GM12892 (cell line): ENCODE measurements around the gene SARNP.
A peak's percentile ranks its signal among the peaks of the same experiment; 100 is the strongest.

ENCODE experiments used
- DNase-seq: peaks from one replicate; pipeline ENCODE4 v3.0.0; 2011; ENCODE audit not compliant: insufficient read length
- FAIRE-seq: peaks from 2 replicates; lab custom pipeline; 2011; peaks lifted over from hg19 to GRCh38; lab: Jason Lieb, UNC
- POLR2A ChIP-seq: IDR thresholded peaks from 2 replicates; pipeline ENCODE4 v1.6.1; 2011; ENCODE audit warnings: low read depth, low read length, control low read depth
- POLR2AphosphoS5 ChIP-seq: IDR thresholded peaks from 2 replicates; pipeline ENCODE4 v1.6.1; 2011; ENCODE audit warnings: low read depth, low read length, control low read depth
- TAF1 ChIP-seq: IDR thresholded peaks from 2 replicates; pipeline ENCODE4 v1.6.1; 2011; ENCODE audit warnings: low read depth, mild to moderate bottlenecking, control low read depth, low read length, borderline replicate concordance

Gene SARNP

DNA sequence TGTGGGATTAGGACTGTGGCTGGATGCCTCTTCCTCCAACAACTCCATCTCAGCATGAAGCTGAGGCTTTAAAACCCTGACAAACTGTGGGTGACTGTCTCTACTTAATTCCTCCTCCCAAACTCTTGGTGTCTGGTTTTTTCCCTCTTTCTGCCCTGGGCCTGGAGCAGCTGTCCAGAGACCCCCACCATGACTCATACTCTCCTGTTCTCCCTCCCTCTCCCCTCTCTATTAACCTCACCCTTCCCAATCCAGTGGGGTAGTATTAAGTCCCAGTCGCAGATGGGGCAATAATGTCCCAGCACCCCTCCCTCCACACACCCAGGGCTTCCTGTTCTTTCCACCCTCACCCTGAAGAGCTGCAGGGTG lies 13.9 kb upstream of the SARNP start:
- TF ChIP-seq TAF1 (no peak), POLR2A (no peak), POLR2AphosphoS5 (no peak)
- FAIRE-seq (no peak), DNase-seq (no peak)

DNA sequence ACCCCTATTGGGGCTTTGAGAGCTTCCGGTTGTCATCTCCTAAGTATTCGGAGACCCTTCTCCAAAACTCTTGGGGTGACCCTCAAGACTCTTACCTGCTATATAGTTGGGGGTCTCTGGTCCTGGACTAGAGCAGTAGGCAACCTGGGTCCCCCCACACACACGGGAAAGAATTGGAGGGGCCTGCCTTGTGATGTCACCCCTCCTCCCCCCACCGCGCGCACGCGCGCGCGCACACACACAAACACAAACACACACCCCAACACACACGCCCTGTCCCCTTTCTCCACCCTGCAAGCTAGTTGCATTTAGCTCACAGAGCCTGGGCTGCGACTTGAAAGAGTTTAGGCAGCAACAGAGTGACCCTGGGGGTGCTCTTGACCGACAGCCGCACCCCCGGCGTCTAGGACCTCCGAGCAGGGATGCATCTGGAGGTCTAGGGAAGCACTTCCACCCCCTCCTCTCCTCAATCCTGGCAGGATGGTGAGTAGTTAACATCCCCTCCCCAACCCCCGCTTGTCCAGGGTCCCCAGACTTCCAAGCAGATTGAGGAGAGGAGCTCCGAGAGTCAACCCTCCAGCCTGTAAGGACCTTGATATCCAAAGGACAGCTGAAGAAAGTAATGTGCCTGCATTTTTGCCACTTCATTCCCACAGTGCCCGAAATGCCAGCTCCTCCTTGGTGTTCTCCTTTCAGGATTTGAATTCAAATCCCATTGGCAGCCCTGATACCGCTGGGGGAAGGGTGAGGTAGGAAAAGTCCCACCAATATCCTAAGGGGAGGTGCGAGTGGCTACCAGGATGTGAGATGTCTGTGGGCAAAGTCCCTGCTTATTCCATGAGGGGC lies 13.3 kb upstream of the SARNP start:
- TF ChIP-seq TAF1 (no peak), POLR2AphosphoS5 (no peak), POLR2A (no peak)
- FAIRE-seq (peak; percentile 60), DNase-seq (peak; percentile 58)

DNA sequence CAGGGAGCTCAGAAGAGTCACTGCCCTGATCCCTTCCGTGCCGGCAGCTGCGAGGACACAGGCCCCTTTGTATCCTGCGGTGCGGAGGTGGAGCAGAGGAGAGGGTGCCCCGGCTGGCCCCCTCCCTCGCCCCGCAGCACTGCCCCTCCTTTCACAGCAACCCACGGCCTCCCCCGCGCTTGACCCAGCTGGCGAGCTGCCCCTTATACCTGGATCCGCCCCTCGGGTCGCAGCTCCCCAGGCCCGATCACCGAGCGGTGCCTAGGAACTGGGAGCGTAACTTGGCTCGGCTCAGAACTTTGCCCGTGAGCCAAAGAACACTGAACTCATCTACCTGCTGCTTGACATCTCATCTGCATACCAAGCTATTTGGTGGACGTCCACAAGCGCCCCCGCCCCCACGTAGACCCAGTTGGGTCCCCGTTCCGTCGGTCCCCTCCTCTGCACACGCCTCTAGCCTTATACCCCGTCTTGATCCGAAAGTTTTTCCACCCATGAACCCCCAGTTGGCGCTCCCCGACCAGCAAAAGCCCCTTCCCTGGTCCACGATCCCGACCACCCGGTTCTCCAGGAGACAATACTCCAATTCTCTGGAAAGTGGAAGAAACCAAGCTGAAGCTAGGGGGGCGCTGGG lies 12.6 kb upstream of the SARNP start:
- FAIRE-seq (no peak), DNase-seq (peak; percentile 56)
- TF ChIP-seq POLR2AphosphoS5 (peak; percentile 6; the same call in 1 of the 2 replicates), POLR2A (no peak; the same call in 1 of the 2 replicates)

DNA sequence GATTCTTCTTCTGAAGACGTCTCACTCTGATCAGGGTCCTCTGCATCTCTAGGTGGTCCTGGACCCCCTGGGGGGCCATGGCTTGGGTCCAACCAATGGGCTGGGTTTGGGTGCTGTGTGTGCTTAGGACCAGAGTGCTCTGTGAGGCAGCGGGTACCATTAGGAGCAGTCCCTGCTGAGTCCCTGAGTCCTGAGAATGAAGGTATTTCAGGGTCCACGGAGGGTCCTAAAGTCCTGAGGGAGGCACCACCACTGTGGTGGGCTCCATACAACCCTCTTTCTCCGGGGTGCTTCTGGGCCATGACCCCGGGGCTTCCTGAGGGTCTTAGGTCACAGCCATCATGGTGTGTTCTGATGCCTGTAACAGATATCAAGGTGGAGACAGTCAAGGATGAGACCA lies 10.8 kb upstream of the SARNP start:
- FAIRE-seq (no peak), DNase-seq (no peak)
- TF ChIP-seq POLR2A (no peak), TAF1 (no peak), POLR2AphosphoS5 (no peak)

DNA sequence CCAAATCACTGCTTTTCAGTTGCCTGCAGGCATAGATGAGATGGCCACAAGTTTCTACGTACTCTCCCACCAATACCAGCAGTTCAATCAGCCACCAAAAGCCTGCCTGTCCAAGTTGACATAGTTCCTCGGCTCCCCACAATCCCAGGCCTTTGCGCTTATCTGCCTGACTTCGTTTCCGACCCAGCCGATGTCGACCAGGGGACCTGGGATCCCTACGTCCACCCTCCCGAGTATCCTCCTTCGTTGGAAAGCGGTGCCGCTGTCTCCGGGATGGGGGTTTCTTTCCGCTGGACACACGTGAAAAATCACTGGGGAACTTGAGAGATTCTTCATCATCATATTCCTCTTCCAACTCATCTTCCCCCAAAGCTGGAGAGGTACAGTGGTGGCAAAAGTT lies 10.3 kb upstream of the SARNP start:
- FAIRE-seq (no peak), DNase-seq (no peak)
- TF ChIP-seq TAF1 (no peak), POLR2AphosphoS5 (no peak), POLR2A (no peak)

DNA sequence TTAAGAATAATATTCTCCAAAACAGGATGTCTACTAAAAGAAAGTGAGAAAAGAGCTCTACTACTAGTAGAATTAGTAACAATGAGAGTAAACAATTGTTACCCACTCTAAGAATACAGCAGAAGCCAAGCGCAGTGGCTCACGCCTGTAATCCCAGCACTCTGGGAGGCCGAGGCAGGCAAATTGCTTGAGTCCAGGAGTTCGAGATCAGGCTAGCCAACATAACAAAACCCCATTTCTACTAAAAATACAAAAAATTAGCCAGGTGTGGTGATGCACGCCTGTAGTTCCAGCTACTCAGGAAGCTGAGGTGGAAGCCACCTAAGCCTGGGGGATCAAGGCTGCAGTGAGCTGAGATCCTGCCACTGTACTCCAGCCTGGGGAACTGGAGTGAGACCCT lies 7.2 kb upstream of the SARNP start:
- DNase-seq (no peak), FAIRE-seq (no peak)
- TF ChIP-seq POLR2AphosphoS5: no peak
- TF ChIP-seq TAF1: no peak
- no peak for TF ChIP-seq POLR2A

DNA sequence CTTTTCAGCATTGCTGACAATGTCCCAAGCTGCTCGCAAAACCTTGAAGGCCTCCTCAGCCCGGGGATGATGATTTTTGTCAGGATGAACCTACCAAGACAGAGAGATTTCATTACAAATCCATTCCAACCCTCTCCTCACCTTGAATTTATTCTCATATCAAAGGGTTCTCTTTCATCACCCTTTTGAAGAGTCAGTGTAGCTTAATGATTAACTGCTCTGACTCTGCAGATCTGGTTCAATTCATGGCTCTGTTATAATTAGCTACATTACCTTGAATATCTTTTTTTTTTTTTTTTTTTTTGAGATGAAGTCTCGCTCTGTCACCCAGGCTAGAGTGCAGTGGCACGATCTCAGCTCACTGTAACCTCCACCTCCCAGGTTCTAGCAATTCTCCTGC lies 5.9 kb upstream of the SARNP start:
- TF ChIP-seq TAF1 (no peak), POLR2AphosphoS5 (no peak), POLR2A (no peak)
- DNase-seq (no peak), FAIRE-seq (no peak)

DNA sequence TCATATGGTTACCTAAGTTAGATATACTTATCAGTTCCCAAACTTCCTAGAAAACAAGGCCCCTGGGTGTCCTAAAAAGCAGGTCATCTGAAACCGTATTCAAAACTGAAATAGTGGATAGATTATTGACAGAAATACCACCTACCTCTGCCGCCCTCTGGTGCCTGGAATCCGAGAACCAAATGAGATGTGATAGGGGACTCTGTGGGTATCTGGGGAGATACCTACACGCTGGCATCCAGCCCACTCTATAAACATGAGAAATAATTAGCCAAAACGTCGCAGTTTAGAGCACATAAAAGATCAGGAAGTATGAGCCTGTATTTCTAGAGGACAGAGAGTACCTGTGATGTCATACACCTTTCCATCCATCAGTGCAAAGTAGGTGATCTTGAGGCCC lies 4.7 kb upstream of the SARNP start:
- FAIRE-seq (no peak), DNase-seq (no peak)
- TF ChIP-seq TAF1 (no peak), POLR2AphosphoS5 (no peak), POLR2A (no peak)

DNA sequence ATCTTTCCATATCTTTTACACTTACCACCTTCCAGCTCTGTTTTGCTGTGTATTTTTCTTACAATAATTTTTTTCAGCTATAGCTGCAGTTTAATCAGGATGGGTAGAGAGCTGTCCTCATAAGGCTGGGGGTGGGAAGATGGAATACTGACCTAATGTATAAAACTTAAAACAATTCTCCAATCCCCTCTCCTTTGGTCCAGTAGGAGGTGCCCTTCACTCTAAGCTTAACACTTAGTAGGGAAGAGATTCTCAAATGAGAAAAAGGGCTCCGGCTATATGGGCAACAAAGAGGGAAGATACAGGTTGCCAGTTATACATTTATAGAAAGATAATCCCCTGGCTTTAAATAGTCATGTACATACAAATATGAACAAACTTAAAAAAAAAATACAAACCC lies 3.2 kb upstream of the SARNP start:
- no peak for DNase-seq
- no peak for FAIRE-seq
- TF ChIP-seq TAF1: no peak
- no peak for TF ChIP-seq POLR2A
- TF ChIP-seq POLR2AphosphoS5: no peak

DNA sequence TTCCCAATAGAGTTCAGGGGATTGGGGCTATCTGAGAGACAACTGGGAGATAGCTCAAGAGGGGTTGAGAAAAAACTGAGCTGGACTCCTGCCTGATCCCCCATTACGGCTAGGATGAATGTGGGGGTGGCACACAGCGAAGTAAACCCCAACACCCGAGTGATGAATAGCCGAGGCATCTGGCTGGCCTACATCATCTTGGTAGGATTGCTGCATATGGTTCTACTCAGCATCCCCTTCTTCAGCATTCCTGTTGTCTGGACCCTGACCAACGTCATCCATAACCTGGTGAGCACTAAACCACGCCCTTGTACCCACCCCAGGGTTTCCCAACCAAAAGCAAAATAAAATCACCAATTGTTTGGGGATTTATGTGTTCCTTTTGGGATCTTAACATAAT lies 1.4 kb upstream of the SARNP start:
- TF ChIP-seq TAF1 (no peak), POLR2AphosphoS5 (no peak), POLR2A (no peak)
- FAIRE-seq (no peak), DNase-seq (no peak)

DNA sequence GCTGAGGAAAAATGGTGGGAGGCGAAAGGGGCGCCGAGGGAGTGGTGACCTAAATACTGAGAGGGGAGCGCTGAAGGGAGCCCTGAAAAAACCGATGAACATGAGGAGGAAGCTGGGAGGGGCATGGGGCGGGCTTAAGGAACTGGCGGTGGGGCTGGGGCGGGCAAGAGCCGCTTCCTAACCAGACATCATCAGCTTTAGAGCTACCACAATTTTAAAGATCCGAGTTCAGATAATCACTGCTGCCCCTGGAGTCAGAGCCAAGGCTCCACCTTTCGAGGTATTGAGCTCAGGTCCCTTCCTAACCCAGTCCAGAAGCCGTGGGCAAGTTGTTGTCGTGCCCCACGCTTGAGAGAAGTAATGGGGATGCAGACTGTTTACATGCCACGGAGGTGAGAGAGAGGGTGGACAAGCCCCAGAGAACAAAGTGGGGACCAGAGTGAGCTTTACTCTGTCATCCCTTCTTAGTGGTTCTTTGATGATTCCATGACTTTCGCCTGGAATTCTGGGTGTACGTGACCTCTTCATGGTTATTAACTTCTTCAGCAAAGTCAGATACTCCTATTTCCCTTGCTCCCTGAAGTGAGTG lies 710 bp upstream of the SARNP start:
- DNase-seq (no peak), FAIRE-seq (no peak)
- TF ChIP-seq POLR2A (peak; percentile 17; the same call in 1 of the 2 replicates), TAF1 (no peak), POLR2AphosphoS5 (no peak)
